ENCODE data around the gene PANX2.

Gene PANX2

DNA sequence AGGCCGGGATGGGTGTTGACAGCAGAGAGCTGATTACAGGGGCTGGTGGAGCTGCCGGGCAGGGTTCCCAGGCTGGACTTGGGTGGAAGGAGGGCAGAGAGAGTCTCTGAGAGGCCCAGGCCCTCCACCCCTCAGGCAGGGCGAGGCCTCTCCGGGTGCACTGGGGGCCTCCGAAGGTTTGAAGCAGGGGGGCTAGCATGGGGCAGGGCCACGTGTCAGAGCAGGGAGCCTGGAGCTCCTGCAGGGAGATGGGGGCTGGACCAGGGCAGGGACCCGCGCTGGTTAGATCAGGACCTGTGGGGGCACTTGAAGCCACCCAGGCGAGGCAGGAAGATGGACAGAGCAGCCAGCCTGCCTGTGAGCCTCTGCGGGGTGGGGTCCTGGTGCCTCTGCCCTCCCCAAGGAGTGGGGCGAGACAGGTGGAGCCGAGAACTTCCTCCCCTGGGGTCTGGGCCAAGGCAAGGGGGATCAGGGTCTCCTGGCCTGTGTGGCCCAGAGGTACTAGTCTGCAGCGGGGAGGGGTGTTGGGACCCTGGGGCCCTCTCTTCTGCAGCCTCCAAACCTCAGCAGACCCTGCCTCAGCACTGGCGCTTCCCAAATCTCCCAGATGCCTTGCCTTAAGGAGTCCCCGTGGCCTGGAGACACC lies 911 bp downstream of the PANX2 start:
- no peak for DNase-seq

DNA sequence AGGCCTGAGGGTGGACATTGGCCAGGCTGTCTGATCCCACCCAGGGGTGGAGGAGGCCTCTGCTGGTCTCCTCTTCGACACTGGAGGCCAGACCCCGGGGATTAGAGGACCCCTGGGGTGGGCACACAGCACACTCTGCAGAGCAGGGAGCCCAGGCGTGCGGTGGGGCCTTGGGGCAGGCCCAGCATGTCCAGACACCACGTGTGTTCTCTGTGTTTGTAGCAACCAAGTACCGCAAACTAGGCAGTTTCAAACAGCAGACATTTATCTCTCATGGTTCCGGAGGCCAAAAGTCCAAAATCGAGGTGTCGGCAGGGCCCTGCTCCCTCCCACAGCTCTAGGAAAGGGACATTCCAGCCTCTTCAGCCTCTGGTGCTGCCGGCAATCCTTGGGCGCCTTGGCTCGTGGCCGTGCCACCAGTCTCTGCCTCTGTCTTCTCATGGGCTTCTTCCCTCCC lies 1.5 kb downstream of the PANX2 start:
- DNase-seq, result no peak

- DNase-seq, result no peak
These were observed 2.9 kb downstream of the PANX2 start for GRCh38 chr22:50173311-50173982.

DNA sequence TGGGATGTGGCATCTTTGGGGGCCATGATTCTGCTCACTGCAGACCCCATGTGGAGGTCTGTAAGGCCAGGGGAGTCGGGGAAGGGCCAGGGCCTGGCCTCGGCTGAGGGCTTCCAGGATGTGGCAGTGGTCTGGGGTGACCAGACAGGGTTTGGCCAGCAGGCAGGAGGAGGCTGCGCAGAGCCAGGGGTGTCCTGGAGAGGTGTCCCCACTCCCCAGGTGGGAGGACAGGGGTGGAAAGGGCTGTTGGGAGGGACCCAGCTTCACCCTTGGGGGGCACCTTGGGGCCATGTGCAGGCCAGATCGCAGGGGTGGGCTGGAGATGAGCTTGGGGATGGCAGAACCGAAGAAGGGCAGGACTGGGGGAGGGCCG lies 3.4 kb downstream of the PANX2 start:
- no peak for DNase-seq

GRCh38 chr22:50174382-50175190 lies 4.1 kb downstream of the PANX2 start:
- DNase-seq, result no peak

GRCh38 chr22:50175191-50175461 lies 4.6 kb downstream of the PANX2 start:
- no peak for DNase-seq

- no peak for DNase-seq
These were observed 5.7 kb downstream of the PANX2 start for GRCh38 chr22:50175921-50176849.

GRCh38 chr22:50176850-50177536 lies 6.5 kb downstream of the PANX2 start:
- no peak for DNase-seq

DNA sequence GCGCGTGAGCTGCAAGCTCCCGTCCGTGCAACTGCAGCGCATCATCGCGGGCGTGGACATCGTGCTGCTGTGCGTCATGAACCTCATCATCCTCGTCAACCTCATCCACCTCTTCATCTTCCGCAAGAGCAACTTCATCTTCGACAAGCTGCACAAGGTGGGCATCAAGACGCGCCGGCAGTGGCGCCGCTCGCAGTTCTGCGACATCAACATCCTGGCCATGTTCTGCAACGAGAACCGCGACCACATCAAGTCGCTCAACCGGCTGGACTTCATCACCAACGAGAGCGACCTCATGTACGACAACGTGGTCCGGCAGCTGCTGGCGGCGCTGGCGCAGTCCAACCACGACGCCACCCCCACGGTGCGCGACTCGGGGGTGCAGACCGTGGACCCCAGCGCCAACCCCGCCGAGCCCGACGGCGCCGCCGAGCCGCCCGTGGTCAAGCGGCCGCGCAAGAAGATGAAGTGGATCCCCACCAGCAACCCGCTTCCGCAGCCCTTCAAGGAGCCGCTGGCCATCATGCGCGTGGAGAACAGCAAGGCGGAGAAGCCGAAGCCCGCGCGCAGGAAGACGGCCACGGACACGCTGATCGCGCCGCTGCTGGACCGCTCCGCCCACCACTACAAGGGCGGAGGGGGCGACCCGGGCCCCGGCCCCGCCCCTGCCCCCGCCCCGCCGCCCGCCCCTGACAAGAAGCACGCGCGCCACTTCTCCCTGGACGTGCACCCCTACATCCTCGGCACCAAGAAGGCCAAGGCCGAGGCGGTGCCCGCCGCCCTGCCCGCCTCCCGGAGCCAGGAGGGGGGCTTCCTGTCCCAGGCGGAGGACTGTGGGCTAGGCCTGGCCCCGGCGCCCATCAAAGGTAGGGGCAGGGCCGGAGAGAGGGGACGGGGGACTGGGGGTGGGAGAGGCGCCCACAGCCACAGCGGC lies 7.3 kb downstream of the PANX2 start:
- no peak for DNase-seq

DNA sequence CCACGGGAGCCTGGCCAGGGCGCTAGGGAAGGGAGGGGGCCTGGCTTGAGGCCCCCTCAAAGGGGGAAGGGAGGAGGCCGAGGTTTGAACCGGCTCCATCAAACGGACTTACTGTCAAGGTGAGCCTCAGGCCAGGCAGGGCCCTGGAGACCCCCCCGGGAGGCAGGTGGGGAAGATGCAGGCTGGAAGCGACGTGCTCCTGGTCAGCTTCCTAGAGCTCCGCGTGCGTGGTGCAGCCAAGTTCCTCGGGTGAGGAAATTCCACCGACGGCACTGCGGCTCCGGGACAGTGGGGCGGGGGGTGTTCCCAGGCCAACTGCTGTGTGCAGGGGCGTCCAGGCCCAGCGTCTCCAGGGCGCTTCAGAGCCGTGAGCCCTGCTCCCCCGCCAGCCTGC lies 7.9 kb downstream of the PANX2 start:
- DNase-seq, result no peak

DNA sequence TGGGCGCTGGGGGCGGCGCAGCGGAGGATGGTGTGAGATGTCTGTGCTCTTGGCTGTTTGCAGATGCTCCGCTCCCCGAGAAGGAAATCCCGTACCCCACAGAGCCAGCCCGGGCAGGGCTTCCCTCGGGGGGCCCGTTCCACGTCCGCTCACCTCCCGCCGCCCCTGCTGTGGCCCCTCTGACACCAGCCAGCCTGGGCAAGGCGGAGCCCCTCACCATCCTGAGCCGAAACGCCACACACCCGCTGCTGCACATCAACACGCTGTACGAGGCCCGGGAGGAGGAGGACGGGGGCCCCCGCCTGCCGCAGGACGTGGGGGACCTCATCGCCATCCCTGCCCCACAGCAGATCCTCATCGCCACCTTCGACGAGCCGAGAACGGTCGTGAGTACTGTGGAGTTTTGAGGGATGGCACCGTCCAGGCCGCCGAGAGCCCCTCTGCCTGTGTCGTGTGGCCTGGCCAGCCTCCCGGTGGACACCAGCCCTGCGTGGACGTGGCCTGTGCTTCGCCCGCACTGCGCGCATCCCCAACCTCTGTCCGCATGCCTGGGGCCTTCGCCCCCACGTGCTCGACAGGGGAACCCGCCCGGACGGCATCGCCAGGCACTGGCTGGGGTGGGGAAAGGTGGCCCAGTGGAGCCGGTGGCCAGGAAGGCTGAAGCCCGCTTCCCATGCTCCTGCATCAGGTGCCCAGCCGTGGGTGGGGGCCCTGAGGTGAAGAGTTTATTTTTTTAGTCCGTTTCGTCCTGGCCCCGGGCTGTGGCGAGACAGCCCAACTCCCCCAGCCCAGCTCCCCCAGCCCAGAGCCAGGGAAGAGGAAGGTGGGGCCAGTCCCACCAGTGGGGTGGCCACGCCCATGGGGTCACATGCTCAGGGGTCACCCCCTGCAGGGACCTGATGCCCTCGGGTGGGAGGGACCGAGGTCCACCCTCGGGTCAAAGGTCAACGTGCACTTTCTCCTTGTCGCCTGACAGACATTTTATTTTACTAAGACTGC lies 8.6 kb downstream of the PANX2 start:
- no peak for DNase-seq

DNA sequence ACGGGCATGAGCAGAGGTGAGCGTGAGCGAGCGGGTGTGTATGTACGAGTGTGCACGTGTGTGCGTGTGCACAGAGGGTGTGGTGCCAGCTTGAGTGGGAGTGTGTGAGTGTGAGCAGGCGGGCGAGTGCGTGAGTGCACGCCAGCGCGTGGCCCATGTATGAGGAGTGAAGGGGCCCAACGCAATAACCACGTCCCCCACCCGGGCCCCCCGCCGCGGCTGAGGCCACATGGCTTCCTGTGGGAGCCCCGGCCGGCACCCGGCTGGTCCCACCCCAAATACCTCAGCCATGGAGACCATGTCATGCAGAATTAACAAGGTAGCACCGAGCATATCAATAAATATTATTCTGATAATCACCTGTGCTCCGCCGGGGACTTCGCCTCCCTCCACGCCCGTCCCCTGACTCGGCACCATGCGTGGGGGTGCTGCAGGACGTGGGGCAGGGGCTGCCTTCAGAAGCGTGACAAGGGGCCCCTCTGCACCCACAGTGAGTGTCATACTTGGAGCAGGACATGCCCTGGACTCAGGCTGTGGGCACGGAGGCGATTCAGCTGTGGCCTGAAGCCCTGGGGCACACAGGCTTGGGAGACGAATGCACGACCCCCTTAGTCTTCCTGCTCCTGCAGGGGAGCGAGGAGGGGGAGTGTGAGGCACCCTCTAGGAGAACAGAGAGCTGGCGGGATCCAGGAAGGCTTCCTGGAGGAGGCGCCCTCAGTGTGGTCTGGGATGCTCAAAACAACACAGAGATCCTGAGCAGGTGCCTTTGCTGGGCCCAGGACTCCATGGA lies 9.6 kb downstream of the PANX2 start:
- no peak for DNase-seq

DNA sequence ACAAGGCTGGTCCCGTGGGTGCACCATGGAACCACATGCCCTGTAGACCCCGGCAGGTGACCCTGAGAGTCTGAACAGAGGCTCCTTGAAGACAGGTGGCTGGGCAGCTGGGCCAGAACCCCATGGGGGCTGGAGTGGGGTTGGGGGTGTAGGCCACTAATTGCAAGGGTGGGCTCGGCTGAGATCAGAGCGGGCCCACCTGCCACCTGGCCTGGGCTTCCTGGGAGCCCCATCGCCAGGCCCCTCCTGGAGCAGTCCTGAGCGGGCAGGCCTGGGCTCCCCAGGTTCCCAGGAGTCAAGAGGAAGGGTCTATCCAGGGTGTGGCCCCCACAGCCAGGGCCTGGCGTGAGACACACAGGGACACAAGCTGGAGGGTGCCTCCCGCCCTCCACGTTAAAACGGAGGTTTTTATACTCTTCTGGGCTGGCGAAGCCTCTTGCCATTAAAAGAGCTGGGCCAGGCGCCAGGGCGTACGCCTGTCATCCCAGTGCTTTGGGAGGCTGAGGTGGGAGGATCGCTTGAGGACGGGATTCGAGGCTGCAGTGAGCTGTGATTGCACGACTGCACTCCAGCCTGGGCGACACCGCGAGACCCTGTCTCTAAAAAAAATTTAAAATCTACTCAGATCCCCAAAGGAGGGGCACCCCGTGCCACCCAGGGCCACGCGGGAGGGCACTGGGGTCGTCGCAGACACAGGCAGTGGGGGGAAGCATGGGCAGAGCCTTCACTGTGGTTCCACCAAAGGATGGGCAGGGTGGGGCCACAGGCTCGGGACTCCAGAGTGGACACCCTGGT lies 10.4 kb downstream of the PANX2 start:
- DNase-seq, result no peak

DNA sequence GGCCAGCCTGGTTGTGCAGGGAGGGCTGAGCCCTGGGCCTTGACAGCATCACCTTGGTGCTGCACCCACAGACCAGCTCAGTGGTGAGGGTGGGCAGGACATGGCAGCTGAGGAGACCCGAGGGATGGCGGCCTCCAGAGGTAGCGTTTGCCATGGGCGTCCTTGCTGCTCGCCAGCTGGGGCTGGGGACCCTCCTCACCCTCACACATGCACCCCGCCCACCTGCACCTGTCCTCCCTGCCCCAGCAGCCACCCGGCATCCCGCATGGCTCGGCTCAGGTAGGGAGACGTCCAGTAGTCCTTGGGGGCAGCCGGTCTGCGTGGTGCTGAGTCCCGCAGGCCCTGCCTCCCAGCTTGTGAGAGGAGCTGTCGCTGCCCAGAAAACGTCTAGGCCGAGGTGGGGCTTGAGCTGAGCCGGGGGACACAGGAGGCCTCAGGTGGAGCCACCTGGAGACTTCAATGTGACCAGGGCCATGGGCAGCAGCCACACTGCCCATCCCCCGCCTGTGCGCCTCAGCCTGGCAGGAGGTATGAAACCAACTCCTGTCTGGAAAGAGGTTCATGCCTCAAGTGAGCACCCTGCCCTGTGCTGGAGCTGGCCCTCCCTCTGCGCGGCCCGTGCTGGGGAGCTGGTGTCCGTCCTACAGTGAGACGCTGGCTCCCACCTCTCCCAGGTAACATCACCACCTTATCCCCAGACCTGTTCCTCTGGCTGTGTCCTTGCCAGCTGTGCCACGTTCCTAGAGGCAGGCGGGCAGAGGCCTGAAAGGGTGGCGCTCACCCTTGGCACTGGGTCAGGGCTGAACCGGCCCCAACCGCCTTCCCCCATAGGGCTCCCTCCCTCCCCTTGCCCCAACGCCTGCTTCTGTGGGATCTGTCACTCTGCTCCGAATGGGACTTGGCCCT lies 11.9 kb downstream of the PANX2 start:
- no peak for DNase-seq

- no peak for DNase-seq
These were observed 12.8 kb downstream of the PANX2 start for GRCh38 chr22:50183141-50183971.
